ENCODE measurements around the gene CAMK2D. TPM values are rescaled to one million over a fixed set of nuclear protein-coding genes. Genes with fewer than 3 reads are reported as not detected.

The CAMK2D gene
- total and polyA plus RNA-seq, 2 experiments from 2014 or later = 36.8 to 99.1 TPM

GRCh38 chr4:113469926-113470325 is 291.6 kb downstream of the CAMK2D start:
- Histone ChIP-seq H3K4me2 (no peak overlapping the region), H3K4me3 (no peak overlapping the region), H3K4me1 (ENCODE audit: insufficient read depth) (peaks cover 24% of the 10 kb centered on the region), H3K27ac (peak overlapping the region; percentile 87), H2AFZ (no peak overlapping the region), H3K9me2 (replicated peaks; ENCODE audit: insufficient read depth) (no peaks in the 10 kb centered on the region), H3K27me3 (no peaks in the 10 kb centered on the region), H3K9me3 (ENCODE audit: low read depth) (no peaks in the 10 kb centered on the region), H4K20me1 (ENCODE audit: insufficient read depth, poor library complexity, severe bottlenecking) (no peaks in the 10 kb centered on the region), H3K36me3 (replicated peaks; ENCODE audit: insufficient read depth, low read depth) (no peaks in the 10 kb centered on the region), H3K79me2 (no peaks in the 10 kb centered on the region)
- peak; percentile 40 for DNase-seq (ENCODE audit: low spot score)
- TF ChIP-seq CTCF (IDR thresholded peaks at IDR 0.05; ENCODE audit: poor library complexity) = no peak
- no peak for TF ChIP-seq EZH2phosphoT487 (IDR thresholded peaks at IDR 0.05; ENCODE audit: low read depth, severe bottlenecking, unreplicated experiment)
- 71% methylated on average over 1 of the region's 1 CpG for WGBS (ENCODE audit: low lambda C conversion rate, missing lambda C conversion rate)

GRCh38 chr4:113469023-113469390 is 292.5 kb downstream of the CAMK2D start:
- H3K27ac ChIP-seq = peak overlapping the region; percentile 87
- H3K4me2 ChIP-seq = peak overlapping the region; percentile 9
- no peak overlapping the region for H2AFZ ChIP-seq
- H3K4me3 ChIP-seq = no peak overlapping the region
- no peaks in the 10 kb centered on the region for H3K27me3 ChIP-seq
- 100% methylated on average over 1 of the region's 1 CpG for WGBS (ENCODE audit: low lambda C conversion rate, missing lambda C conversion rate)
- H3K36me3 ChIP-seq (replicated peaks; ENCODE audit: insufficient read depth, low read depth) = no peaks in the 10 kb centered on the region
- no peak for DNase-seq (ENCODE audit: low spot score)
- no peaks in the 10 kb centered on the region for H3K79me2 ChIP-seq
- H3K4me1 ChIP-seq (ENCODE audit: insufficient read depth) = peaks cover 24% of the 10 kb centered on the region
- TF ChIP-seq EZH2phosphoT487 (IDR thresholded peaks at IDR 0.05; ENCODE audit: low read depth, severe bottlenecking, unreplicated experiment) (no peak), EZH2 (IDR thresholded peaks at IDR 0.05; ENCODE audit: borderline replicate concordance) (no peak), CTCF (IDR thresholded peaks at IDR 0.05; ENCODE audit: poor library complexity) (no peak)
- no peaks in the 10 kb centered on the region for H3K9me3 ChIP-seq (ENCODE audit: low read depth)
- no peaks in the 10 kb centered on the region for H3K9me2 ChIP-seq (replicated peaks; ENCODE audit: insufficient read depth)
- no peaks in the 10 kb centered on the region for H4K20me1 ChIP-seq (ENCODE audit: insufficient read depth, poor library complexity, severe bottlenecking)

GRCh38 chr4:113468165-113469022 is 293.1 kb downstream of the CAMK2D start:
- Histone ChIP-seq H3K9me3 (ENCODE audit: low read depth) (no peaks in the 10 kb centered on the region), H4K20me1 (ENCODE audit: insufficient read depth, poor library complexity, severe bottlenecking) (no peaks in the 10 kb centered on the region), H3K9me2 (replicated peaks; ENCODE audit: insufficient read depth) (no peaks in the 10 kb centered on the region), H3K4me2 (peak overlapping the region; percentile 23), H3K27ac (peak overlapping the region; percentile 87), H3K4me3 (no peak overlapping the region), H3K27me3 (no peaks in the 10 kb centered on the region), H2AFZ (no peak overlapping the region), H3K36me3 (replicated peaks; ENCODE audit: insufficient read depth, low read depth) (no peaks in the 10 kb centered on the region), H3K4me1 (ENCODE audit: insufficient read depth) (peaks cover 24% of the 10 kb centered on the region), H3K79me2 (no peaks in the 10 kb centered on the region)
- DNase-seq (ENCODE audit: low spot score) = peak; percentile 91
- WGBS (ENCODE audit: low lambda C conversion rate, missing lambda C conversion rate) = 38% methylated on average over 8 of the region's 8 CpGs
- TF ChIP-seq EZH2phosphoT487 (IDR thresholded peaks at IDR 0.05; ENCODE audit: low read depth, severe bottlenecking, unreplicated experiment) (no peak), EZH2 (IDR thresholded peaks at IDR 0.05; ENCODE audit: borderline replicate concordance) (no peak), CTCF (IDR thresholded peaks at IDR 0.05; ENCODE audit: poor library complexity) (no peak)

All from hepatocyte (in vitro differentiated cells).